ENCODE measurements around the gene PLXNA2.
A peak's percentile ranks its signal among the peaks of the same experiment; 100 is the strongest.

Gene PLXNA2

GRCh38 chr1:208205216-208206013, 38.8 kb downstream of the PLXNA2 start:
- no peak for DNase-seq (ENCODE audit: low spot score)
- no peak for FAIRE-seq

DNA sequence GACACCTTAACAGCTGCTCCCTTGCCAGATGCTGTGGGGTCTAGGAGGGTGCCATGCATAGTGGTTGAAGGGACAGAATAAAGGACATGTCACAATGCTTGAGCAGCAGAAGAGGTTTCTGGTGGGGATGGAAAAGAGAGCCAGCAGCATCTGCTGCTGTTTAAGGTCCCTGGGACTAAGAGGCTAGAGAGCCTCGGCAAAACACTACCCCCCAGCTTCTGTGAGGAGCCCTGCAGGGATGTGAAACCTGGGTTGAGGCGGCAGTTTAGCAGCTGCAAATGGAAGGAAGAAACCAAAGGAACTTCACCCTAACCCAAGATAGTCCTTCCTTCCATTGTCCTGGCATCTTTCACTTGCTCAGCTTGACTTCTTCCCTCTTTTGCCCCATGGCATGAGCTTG, 39.4 kb downstream of the PLXNA2 start:
- no peak for FAIRE-seq
- no peak for DNase-seq (ENCODE audit: low spot score)

GRCh38 chr1:208203848-208204609, 40.2 kb downstream of the PLXNA2 start:
- FAIRE-seq: no peak

GRCh38 chr1:208203127-208203847, 40.9 kb downstream of the PLXNA2 start:
- DNase-seq (ENCODE audit: low spot score): peak; percentile 54
- FAIRE-seq: peak; percentile 13

More at GRCh38 chr1:208203848-208204609, 40.2 kb downstream of the PLXNA2 start:
- DNase-seq (ENCODE audit: low spot score): no peak

GRCh38 chr1:208202333-208202995, 41.7 kb downstream of the PLXNA2 start:
- FAIRE-seq (no peak), DNase-seq (ENCODE audit: low spot score) (no peak)

- DNase-seq (ENCODE audit: low spot score) (peak; percentile 81), FAIRE-seq (no peak)
Observed at GRCh38 chr1:208201229-208201628, 43.0 kb downstream of the PLXNA2 start.

DNA sequence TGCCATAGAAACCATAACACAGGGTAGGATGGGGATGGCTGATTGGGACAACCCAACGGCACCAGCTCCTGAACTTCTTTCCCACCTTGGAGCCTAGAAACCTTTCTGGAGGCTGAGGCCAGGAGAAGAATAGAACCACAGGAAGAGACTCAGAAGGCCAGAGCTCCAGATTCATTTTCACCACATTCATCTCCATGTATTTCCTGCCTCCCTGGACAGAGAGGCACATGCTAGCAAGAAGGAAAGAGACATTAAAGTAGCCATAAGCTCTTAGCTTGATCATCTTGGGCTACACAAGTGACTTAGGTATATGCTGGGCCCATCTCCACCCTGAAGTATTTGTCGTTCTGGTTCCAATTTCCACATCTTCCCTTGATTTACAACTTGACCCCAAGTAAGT, 44.1 kb downstream of the PLXNA2 start:
- no peak for FAIRE-seq
- no peak for DNase-seq (ENCODE audit: low spot score)

GRCh38 chr1:208198236-208198635, 45.9 kb downstream of the PLXNA2 start:
- no peak for FAIRE-seq

DNA sequence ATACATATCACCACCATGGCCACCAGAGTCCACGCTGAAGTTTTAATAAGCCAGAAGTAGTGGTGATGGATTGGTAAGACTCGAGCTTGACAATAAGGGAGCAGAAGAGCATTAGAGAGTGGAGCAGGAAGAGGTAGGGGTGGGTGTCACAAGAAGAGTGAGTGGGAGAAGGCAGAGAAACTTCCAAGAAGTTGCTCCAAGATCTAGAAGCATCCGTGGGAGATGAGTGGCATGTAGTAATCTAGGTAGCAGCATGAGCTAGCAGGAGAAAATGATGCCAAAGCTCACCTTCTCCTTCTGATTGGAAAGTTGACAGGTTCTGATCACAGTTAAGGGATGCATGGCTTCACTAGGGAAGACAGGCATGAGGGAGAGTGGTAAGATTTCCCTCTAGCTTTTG, 49.2 kb downstream of the PLXNA2 start:
- no peak for DNase-seq (ENCODE audit: low spot score)
- FAIRE-seq: no peak

More at GRCh38 chr1:208198236-208198635, 45.9 kb downstream of the PLXNA2 start:
- DNase-seq (ENCODE audit: low spot score): no peak

- FAIRE-seq (no peak), DNase-seq (ENCODE audit: low spot score) (no peak)
Observed at GRCh38 chr1:208192995-208193394, 51.2 kb downstream of the PLXNA2 start.

DNA sequence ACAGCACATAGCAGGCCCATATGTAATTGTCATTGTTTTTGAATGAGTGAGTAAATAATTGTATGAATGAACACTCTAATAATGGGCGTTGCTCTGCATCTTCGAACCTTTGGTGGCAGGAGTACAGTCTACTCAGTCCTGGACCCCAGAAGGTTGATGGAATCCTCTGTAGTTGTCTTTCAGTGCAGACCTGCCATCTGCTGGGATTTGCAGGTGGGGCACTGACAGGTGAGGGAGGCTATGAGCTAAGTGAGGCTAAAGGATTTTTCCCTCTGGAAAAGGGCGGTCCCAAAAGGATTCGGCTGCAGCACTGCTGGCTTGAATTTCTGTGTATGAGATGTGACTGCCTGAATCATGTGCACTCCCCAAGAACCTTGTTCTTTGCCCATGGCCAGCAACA, 53.4 kb downstream of the PLXNA2 start:
- no peak for DNase-seq (ENCODE audit: low spot score)
- FAIRE-seq: no peak

DNA sequence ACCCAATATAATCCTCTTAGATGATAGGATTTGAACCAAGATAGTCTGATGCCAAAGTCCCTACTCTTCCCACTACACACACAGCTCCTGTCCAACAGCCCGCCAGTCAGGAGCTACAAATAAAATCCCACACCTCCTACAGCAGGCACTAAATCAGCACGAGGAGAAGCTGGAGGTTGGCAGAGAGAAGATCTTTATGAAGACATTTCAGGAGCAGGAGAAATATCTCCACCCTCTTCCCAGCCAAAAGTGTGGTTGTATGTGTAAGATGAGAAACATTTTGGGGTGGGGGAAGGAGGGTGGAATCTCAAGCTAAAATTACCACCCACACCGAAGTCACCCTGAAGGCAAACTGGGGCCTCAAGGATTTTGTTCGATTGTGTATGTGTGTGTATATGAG, 54.5 kb downstream of the PLXNA2 start:
- FAIRE-seq (no peak), DNase-seq (ENCODE audit: low spot score) (no peak)

- no peak for FAIRE-seq
- no peak for DNase-seq (ENCODE audit: low spot score)
Observed at GRCh38 chr1:208189183-208189582, 55.0 kb downstream of the PLXNA2 start.

- no peak for FAIRE-seq
- DNase-seq (ENCODE audit: low spot score): no peak
Observed at GRCh38 chr1:208188607-208189006, 55.6 kb downstream of the PLXNA2 start.

- no peak for FAIRE-seq
- no peak for DNase-seq (ENCODE audit: low spot score)
Observed at GRCh38 chr1:208187499-208188041, 56.6 kb downstream of the PLXNA2 start.

- FAIRE-seq (no peak), DNase-seq (ENCODE audit: low spot score) (no peak)
Observed at GRCh38 chr1:208185801-208186231, 58.4 kb downstream of the PLXNA2 start.

- no peak for FAIRE-seq
- DNase-seq (ENCODE audit: low spot score): no peak
Observed at GRCh38 chr1:208184966-208185654, 59.1 kb downstream of the PLXNA2 start.

DNA sequence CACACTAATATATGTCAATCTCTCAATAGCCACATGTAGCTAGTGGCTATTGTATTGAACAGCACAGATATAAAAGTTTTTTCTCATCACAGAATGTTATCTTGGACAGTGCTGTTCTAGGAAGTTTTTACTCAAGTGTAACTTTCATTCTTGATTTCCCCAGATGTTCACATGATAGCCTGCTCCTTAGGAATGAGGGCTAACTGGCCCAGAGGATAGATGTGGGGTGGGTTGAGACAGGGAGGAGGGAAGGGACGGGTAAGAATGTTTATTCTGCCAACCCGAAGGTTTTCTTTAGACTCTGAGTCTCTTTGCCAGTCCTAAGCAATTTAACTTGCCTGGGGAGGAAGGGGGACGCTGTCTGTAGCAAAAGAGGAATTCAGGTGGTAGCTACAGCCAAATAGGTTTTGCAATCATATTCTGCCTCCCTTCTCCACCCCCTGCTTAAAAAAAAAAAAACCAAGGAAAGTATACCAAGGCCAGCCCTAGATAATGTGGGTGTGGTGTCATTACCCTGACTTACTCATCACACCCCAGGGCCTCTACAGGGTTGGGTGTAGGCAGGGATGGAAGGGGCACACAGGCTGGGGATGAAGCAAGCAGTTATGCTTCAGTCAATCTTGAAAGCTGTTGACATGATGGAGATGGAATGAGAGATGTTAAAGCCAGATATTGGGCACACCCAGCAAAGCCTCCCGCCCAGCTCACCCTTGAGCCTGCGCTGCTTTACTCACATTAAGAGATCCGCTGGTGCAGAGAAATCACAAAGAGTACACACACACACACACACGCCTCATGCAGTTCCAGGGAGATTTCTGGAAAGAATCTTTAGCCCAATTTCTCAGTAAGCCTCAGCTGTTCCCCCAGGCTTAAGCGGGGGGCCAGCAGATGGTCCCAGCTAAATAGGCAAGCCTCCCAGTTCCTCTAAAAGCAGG, 59.9 kb downstream of the PLXNA2 start:
- FAIRE-seq: no peak
- peak; percentile 79 for DNase-seq (ENCODE audit: low spot score)

DNA sequence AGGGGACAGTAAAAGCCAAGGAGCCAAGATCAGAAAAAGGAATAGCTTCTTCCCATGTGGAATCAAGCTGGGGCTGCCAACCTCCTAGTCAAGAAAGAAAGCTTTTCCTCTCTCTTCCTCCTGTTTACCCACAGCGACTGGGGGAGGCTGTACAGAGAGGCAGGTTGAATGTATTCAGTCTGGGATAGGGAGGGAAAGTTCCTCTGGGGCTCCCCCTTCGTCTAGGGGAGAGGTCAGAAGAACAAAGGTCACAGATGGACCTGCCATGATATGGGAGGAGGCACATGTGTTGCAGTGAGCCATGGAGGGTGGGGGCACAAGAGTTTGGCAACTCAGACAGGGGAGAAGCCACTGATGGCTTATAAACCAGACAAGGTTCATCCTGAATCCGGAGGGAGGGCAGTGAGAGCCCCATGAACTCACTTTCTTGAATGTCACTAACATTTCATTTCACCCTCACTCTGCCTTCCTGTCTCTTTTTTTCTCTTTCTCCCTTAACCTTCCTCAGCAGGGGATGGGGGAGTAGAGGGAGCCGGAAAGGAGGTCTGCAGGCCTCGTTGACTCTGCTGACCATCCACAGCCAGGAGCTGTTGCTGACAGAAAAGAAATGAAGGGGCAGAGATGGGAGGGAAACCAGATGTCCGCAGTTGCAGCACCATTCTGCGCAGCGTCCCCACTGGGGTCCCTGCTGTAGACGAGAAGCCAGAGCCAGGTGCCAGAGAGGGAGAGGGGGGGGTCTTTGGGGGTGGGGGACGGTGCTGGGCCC, 61.1 kb downstream of the PLXNA2 start:
- no peak for FAIRE-seq
- no peak for DNase-seq (ENCODE audit: low spot score)

Measured in urothelium cell line (cell line).